NCI-H128 (cell line): ENCODE results near the gene SPEM3.

ENCODE experiments used
- DNase-seq: peaks from one replicate; lab custom pipeline; 2025; ENCODE audit not compliant: unreplicated experiment; lab: John Stamatoyannopoulos, UW

Gene SPEM3

DNA sequence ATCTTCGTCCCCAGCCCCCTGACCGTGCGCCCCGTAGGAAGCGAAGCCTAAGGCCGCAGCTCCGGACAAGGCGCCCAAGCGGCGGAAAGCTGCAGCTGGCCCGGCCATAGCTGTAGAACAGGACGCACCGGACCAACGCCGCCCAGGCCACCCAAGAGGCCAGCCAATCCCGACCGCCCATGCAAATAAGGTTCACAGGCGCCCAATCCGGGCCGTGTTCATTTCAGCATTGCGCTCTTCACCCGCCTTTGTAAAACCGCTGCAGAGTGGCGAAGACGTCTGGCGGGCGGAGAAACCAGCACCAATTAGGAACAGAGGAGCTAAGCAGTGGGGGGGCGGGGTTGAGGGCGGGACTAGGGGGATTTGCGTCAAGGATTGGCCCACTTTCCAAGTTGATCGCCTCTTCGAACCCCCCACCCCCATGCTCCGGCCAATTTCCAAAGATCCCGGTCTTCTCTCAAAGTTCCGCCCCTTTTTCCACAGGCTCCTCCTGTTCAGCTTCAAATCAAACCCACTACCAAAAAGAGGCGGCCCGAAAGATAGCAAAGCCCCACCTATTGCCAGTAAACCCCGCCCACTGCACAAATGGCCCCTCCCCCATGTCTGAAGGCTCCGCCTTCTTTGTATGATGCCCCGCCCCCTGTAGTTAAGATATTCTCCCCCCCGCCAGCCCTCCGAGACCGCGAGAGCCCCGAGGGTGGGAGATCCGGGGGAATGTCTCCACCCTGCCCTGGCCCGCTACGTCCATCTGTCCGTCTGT is 24.5 kb upstream of the SPEM3 start, which contains the start of gene TMEM256:
TMEM256 (minus strand) TSS at position 121 of the 760 bp plus-strand sequence; CDS start at position 108, 13 bp downstream.
- DNase-seq: peak; percentile 90

DNA sequence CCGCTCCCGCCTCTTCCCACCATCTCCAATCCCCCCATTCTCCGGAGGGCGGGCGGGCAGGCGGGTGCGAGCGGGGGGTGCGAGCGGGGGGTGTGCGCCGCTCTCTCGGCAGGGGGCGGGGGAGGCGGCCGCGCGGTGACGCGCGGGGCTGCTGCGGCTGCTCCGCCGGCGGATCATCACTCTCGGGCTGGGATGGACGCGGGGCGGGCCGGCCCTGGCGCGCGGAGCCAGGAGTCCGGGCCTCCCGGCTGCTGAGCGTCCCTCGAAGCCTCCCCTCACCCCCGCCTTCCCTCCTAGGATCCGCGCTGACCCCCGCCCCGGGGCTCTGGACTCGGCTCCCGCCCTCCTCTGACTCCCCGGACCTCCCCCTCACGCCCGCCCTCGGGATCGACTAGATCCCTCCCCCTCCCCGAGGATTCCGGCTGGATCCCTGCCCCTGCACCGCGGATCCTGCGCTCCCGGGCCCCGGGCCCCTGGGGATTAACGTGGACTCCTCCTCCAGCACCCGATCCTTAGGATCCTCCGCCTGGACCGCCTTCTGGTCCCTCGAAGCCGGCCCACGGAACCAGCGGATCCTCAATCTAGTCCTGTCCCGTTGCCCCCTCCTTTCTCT is 23.8 kb upstream of the SPEM3 start:
- DNase-seq: no peak

DNA sequence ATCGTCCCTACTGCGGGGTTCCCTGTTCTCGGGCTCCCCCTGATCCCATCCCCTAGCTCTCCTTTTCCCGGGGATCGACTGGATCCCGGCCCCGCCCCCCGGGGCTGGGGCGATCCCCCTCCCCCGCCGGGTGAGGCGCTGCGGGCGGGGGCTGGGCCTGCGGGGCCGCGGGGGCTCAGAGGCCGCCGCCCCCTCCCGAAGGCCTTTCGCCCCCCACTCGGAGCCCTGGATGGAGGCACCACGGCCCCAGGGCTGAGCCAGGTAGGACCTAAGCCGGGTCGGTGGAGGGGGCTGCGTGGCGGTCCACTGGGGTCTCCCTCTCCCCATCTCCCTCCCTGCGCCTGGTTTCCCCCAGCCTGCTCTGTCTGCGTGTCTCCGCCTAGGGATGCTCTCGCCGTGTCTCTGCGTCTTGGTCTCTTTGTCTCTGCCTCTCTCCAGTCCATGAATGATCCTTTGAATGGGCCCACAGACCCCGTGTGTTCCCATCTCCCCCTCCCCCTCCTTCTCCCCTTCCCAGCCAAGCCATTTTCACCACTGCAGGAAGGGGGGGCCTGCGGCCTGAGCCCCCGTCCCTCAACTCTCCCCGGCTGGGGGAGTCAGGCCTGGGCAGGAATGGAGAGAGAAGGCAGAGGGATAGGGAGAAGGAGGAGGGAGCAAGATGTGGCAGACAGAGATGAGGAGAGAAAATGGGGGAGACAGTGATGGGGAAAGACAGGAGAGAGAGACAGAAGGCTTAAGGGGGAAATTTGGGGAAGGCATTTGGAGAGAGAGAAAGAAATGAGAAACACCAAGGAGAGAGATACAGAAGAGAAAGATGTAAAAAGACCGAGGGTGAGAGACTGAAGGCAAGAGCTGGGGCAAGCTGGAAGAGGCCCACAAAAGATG is 23.1 kb upstream of the SPEM3 start:
- DNase-seq: no peak

DNA sequence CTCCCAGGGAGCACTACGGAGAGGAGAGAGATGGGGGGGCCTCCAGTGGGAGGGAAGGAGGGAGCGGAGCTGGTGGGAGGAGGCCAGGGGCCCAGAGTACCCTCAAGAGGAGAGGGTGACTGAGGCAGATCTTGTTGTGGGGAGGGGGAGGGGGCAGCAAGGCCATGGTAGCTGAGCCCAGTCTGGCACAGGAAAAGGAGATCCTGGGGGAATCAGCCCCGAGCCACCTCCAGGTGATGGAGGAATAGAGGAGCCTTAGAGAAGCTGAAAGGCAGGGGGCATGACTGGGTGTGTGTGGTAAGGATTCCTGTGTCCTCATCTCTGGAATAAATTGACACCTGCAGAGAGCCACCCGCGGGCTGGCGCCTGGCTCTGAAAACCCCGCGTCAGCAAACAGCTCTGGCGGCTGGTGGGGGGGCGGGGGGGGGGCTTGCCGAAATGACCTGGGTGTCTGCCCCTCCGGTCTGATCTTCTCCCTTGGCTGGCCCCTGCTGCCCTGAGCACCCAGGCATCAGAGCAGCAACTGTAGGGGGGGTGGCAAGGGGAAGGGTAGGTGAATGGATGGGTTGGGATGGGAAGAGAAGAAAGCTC is 22.3 kb upstream of the SPEM3 start:
- no peak for DNase-seq

DNA sequence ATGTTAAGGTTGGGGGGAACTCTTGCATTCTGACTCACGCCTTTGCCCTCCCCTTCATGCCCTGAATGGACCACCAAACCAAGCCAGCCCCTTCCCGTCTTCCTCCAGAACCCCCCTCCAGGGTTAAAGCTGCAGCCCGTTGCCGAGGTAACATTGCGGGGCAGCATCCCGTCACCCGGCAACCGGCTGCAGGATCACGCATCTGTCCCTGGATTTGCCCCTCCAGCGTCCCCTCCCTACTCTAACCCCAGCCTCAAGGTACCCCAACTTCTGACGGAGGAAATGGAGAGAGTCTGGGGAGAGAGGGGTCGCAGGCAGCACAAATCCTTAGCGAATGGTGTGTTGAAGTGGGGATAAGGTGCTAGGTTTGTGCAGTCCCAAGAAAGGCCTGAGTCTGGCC is 21.6 kb upstream of the SPEM3 start:
- DNase-seq: no peak

DNA sequence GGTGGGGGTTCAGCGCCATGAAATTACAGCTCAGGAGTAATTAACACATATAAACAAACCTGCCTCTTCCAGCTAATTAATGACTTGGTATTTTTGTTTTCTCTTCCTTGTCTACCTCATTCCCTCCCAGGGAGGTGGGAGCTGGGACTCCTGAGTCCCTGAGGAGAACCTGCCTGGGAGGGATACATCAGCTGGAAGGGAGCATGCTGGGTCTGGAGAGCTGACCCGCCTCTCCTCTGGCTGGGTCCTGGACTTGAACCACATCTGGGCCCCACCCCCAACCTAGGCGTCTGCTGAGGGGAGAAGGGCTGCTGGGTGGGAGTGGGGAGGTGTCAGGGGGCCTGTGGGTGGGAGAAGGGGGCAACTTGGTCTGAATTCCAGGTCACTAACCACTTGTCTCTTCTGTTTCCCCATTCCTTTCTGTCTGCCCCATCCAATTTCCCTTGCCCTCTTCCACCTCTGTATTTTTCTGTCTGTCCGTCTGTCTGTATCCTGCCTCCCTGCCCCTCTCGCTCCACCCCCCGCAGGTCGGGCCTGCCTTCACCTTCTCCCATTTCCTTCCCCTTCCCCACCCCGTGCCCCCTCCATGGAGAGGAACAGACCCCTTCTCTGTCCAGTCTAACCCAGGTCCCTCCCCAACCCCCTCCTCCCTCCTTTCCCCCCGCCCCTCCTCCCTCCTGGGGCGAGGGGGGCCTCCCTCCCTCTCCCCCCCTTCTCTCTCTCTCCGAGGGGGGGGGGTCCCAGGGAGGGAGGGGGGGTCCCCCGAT is 21.0 kb upstream of the SPEM3 start, which contains the start of gene NLGN2:
NLGN2 (plus strand) TSS at position 361 of the 767 bp plus-strand sequence. CDS start 411 bp downstream, outside the sequence.
- DNase-seq: no peak

DNA sequence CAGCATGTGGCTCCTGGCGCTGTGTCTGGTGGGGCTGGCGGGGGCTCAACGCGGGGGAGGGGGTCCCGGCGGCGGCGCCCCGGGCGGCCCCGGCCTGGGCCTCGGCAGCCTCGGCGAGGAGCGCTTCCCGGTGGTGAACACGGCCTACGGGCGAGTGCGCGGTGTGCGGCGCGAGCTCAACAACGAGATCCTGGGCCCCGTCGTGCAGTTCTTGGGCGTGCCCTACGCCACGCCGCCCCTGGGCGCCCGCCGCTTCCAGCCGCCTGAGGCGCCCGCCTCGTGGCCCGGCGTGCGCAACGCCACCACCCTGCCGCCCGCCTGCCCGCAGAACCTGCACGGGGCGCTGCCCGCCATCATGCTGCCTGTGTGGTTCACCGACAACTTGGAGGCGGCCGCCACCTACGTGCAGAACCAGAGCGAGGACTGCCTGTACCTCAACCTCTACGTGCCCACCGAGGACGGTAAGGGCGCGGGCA is 20.4 kb upstream of the SPEM3 start:
- no peak for DNase-seq

DNA sequence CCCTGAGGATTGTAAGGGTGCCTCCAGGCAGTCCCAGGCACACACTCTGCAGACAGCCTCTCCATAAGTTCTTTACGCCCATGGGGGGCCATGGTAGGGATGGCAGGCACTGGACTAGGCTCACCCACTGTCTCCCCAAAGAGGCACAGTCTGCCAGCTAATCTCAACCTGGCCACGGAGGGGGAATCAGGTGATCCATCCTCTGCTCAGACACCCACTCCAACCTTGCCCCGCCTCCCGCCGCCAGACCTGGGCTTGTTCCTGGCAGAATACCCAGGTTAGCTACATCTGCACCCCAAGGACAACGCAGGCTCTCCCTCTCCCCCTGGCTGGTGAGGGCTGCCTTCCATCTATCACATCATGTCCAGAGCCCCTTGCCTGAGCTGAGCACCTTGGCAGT is 19.8 kb upstream of the SPEM3 start:
- no peak for DNase-seq

DNA sequence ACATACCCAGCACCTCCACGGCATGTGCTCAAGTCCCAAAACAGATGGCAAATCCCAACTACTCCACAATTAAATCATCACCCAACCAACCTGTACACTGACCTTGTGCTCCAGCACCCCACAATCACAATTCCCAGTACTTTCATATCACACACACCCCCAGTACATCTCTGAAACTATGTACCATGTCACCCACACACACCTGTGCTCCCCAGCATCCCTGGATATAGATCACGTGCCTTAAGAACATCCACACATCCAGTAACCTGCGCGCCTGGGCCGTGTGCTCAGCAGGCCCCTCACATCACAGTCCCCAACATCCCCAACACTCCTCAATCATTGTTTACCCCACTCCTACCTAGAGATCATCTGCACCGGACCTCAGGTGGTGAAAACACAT is 18.9 kb upstream of the SPEM3 start:
- no peak for DNase-seq

DNA sequence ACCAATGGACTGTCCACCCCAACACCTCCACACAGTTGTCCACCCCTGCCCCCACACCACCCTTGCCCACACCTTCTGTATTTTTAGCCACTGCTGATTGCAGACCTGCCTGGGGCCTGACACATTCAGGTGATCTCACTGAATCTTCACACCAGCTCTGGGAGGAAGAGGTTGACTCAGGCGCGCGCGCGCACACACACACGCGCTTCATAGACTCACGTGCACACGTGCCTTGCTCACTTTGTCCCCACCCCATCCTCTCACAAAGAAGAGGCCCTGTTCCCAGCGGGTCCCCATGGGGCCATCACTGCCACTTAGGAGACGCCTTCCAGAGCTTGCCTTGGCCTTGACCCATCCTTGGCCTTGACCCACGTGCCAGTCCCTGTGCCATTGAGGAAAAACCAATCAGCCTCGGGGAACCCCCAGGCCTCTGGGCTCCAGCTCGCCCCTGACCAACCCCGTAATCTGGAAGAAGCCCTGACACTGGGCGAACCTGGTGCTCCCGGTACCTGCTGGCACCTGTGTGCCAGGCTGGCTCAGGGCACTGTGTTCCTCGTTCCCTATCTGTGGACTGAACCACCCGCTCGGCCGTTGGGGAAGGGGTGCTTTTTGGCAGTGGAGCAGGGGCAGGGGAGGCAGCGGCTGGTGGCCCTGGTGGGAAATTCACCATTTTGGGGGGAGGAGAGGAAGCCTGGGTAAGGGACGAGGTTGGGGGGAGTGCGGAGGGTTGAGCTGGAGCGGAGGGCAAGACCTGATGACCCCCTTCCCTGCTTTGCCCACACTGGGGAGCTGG is 17.8 kb upstream of the SPEM3 start:
- DNase-seq: no peak

DNA sequence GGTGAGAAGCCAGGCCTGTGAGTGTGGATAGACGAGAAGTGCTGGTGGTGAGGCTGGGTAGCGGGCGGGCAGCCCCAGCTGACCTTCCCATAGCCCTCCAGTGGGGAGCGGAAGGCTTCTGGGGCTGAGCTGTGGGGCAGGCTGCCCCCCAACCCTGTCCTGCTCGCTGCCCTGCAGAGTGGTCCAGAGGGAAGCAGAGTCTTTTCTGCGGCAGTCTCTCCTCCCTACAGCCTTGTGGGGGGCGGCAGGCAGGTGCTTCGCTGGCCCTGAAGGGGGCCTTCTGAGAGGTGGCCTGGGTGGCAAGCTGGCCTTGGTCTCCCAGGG is 17.3 kb upstream of the SPEM3 start:
- no peak for DNase-seq

DNA sequence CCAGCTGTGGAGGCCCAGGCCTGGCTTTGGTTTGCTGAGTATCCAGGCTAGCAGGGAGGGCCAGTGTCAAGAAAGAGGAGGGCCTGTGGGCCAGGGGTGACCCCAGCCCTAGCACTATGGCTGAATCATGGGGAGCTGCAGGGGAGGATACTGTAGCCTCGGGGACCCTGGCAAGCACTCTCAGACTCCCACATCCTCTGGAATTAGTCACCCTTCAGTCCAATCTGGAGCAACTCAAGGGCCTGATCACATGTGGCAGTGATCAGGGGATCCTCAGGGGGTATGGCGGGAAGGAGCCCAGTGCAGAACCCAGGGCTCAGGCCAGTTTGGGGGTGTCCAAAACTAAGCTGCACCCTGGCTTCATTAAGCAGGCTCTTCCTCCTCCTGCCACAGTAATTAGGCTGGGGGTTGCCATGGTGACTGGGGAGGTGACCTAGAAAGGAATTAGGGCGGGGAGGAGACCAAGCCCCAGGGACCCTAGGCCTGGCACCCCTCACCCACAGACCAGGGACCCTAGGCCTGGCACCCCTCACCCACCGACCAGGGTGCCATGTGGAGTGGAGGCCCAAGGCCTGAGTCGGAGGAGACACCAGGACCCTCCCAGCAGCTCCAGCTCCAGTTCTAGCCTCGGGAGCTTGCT is 15.2 kb upstream of the SPEM3 start:
- no peak for DNase-seq

DNA sequence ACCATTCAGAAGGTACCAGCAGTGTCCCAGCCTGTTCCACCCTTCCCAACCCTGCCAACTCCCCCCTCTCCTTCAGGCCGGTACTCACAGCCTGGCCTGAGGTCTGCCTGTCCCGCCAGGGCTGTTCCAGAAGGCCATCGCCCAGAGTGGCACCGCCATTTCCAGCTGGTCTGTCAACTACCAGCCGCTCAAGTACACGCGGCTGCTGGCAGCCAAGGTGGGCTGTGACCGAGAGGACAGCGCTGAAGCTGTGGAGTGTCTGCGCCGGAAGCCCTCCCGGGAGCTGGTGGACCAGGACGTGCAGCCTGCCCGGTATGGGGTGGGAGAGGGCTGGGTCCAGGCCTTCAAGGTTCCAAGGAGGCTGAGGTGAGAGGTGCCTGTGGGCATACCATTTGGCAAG is 13.8 kb upstream of the SPEM3 start:
- no peak for DNase-seq

DNA sequence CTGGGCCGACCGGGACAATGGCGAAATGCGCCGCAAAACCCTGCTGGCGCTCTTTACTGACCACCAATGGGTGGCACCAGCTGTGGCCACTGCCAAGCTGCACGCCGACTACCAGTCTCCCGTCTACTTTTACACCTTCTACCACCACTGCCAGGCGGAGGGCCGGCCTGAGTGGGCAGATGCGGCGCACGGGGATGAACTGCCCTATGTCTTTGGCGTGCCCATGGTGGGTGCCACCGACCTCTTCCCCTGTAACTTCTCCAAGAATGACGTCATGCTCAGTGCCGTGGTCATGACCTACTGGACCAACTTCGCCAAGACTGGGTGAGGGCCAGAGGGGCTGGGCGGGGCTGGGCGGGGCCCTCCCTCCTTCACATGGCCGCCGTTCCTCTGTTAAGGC is 12.9 kb upstream of the SPEM3 start:
- no peak for DNase-seq

DNA sequence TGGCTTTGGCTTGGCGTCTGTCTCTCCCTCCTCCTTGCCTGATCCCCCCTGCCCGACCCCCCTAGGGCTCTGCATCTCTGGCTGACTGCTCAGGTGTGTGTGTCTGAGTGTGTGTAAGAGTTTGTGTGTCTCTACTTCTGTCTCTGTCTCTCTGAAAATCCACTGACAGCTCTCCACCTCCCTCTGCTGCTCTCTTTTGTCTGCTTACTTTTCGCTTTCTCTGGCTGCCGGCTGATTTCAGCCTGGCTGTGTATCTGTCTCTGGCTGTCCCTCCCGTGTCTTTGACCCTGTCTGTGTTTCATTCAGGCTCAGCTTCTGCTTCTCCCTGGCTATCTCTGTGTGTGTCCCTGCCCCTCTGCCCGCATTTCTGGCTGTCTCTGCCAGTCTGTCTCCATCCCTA is 12.3 kb upstream of the SPEM3 start:
- DNase-seq: no peak

DNA sequence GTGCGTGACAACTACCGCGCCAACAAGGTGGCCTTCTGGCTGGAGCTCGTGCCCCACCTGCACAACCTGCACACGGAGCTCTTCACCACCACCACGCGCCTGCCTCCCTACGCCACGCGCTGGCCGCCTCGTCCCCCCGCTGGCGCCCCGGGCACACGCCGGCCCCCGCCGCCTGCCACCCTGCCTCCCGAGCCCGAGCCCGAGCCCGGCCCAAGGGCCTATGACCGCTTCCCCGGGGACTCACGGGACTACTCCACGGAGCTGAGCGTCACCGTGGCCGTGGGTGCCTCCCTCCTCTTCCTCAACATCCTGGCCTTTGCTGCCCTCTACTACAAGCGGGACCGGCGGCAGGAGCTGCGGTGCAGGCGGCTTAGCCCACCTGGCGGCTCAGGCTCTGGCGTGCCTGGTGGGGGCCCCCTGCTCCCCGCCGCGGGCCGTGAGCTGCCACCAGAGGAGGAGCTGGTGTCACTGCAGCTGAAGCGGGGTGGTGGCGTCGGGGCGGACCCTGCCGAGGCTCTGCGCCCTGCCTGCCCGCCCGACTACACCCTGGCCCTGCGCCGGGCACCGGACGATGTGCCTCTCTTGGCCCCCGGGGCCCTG is 11.5 kb upstream of the SPEM3 start:
- no peak for DNase-seq

DNA sequence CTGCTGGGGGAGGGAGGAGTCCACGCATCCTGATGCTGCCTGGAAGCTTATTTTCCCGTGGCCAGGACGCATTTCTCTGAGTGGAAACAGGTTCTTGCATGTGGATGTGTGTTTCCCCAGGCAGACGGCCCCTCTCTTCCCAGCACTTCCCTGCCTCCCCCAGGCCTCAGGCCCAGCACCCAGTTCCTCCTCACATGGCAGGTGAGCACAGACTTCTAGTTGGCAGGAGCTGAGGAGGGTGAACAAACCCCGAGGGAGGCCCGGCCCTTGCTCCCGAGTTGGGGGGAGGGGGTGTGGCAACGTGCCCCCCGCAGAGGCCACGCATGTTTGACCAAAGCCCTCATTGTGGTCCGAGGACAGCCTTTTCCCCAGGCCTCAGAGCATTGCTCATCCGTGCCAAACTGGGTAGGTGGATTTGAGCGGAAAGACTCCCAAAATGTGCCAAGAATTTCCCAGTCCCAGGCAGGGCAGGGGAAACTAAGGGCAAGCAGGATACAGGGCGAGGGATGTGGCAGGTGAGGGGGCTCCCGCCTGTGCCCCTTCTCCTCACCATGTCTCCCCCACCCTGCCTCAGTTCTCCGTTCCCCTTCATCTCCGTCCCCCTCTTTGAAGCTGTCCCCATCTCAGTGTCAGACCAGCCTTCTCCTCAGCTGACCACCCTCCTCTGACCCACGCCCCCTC is 10.0 kb upstream of the SPEM3 start:
- no peak for DNase-seq
